ENCODE data around the gene ADGRG3.

The ADGRG3 gene, protein sequence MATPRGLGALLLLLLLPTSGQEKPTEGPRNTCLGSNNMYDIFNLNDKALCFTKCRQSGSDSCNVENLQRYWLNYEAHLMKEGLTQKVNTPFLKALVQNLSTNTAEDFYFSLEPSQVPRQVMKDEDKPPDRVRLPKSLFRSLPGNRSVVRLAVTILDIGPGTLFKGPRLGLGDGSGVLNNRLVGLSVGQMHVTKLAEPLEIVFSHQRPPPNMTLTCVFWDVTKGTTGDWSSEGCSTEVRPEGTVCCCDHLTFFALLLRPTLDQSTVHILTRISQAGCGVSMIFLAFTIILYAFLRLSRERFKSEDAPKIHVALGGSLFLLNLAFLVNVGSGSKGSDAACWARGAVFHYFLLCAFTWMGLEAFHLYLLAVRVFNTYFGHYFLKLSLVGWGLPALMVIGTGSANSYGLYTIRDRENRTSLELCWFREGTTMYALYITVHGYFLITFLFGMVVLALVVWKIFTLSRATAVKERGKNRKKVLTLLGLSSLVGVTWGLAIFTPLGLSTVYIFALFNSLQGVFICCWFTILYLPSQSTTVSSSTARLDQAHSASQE

DNA sequence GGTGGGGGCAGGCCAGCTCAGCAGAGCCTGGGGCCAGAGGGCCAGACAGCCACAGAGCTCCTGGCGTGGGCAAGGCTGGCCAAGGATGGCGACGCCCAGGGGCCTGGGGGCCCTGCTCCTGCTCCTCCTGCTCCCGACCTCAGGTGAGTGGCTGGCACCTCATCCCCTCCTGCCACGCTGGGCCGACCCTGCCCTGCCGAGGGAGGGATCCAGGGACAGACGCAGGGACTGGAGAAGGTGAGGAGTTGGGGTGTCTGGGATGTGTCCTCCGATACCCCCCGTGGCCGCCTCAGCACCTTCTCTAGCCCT, at the start of gene ADGRG3:
ADGRG3 (plus strand) TSS at position 44 of the 309 bp plus-strand sequence; CDS start at position 86, 42 bp downstream.
- no peak for DNase-seq

DNA sequence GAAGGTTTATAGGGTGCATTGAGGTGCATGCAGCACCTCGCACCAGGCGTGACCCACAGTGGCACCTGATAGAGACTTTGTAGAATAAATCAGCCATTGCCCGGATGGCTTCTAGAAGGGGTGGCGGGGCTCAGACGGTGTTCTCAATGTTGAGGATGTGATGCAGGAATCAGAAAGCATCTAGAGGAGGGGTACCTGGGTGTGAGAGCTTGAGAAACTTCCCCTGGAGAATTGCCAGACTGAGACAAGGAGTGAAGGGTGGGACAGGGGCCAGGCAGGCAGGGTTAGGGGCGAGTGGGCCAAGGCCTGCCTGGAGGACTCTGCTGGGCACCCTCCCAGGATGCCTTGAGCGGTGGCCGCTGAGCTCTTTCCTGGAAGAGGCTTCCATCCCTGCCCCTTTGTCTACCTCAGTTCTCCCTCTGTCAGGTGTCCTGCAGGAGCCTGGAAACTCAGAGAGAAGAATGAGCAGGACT, 48.9 kb upstream of the ADGRG3 start:
- no peak for DNase-seq

DNA sequence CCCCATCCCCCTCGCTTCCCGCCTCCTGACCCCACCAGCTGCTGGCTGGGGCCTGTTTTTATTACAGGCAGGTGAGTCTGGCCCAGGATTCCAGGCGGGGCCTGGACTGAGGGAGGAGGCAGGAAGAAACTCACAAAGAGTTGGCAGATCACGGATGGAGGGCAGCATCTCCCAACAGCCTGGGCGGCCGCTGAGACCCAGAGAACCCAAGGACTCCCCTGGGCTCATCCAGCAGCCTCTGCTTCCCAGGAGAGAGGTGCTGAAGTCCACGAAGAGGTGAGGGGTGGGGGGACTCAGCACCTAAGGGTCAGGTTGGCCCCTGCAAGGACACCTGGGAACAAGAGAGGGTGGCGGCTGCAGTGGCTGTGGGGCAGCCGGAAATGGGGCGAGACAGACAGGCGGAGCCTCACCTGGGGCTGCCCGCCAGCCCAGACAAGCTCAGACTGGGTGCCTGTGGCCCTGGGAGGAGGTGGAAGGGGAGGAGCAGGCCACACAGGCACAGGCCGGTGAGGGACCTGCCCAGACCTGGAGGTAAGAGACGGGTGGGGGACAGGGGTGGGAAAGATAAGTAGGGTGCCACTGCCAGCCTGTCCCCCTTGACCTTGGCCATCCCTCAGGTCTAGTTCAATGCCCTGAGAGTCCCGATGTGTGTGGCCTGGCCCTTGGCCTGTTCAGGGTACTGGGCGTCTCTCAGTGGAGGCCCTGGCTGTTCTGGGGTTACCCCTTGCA, 48.3 kb upstream of the ADGRG3 start:
- peak; percentile 58 for DNase-seq

DNA sequence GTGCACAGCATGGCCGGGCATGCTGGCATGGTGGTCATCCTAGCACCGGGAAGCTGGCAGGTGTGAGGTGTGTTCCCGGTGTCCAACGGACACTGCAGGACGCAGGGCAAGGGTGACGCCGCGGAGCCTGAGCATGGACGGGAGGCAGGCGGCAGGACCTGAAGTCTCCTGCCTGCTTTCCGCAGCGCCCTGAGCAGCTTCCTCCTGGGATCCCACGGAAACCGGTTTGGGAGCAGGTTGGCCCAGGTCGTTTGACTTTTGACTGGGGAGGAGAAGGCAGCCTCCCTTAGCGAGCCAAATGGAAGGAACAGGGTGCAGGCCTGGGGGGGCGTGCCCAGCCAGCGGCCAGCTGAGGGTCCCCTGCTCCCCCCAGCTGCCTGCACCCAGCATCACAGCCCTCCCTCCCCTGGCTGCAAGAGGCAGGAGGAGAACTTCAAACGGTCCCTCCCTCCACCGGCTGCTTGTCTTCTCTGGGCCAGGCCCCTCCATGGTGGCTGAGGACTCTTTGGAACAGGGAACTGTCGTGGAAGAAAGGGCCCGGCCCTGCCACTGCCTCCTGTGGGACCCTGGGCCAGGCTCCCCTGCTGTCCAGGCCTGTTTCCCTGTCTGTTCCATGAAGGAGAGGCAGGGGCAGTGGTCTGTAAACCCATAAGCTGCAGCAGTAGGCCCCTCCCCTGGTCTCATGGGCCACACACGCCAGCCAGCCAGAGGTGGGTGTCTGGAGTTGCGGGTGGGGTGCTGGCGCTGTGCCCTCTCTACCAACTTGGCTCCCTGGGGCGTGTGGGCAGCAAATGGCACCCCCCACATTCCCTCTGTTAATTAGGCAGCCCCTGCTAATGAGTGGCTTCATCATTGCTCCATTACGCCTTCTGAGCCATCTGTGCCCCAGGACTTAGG, 47.5 kb upstream of the ADGRG3 start:
- peak; percentile 19 for DNase-seq

DNA sequence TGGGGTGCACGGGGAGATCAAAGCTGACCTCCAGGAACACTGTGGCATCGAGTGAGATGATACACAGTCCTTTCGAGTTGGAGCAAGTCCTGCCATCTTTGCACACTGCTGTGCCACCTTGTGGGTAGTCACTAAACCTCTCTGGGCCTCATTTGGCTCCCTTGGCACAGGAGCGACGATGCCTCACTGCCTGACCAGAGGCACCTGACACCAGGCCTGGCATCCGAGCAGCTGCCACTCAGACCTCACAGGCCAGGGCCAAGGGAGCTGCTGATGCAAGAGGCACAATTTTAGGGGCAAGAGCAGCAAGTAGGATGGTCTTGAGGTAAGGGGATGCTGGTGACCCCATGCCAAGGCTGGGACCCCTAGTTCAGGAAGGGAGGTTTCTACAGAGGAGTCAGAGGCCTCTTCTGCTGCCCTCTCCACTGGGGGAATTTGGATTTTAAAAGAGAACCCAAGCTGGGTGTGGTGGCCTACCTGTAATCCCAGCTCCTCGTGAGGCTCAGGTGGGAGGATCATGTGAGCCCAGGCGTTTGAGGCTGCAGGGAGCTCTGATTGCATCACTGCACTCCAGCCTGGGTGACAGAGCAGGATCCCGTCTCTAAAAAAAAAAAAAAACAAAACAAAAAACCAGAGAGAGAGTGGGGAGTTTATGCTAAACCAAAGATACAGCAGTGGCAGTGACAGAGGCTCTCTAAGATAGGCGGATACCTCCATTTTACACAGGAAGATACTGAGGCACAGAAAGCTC, 46.4 kb upstream of the ADGRG3 start:
- no peak for DNase-seq

DNA sequence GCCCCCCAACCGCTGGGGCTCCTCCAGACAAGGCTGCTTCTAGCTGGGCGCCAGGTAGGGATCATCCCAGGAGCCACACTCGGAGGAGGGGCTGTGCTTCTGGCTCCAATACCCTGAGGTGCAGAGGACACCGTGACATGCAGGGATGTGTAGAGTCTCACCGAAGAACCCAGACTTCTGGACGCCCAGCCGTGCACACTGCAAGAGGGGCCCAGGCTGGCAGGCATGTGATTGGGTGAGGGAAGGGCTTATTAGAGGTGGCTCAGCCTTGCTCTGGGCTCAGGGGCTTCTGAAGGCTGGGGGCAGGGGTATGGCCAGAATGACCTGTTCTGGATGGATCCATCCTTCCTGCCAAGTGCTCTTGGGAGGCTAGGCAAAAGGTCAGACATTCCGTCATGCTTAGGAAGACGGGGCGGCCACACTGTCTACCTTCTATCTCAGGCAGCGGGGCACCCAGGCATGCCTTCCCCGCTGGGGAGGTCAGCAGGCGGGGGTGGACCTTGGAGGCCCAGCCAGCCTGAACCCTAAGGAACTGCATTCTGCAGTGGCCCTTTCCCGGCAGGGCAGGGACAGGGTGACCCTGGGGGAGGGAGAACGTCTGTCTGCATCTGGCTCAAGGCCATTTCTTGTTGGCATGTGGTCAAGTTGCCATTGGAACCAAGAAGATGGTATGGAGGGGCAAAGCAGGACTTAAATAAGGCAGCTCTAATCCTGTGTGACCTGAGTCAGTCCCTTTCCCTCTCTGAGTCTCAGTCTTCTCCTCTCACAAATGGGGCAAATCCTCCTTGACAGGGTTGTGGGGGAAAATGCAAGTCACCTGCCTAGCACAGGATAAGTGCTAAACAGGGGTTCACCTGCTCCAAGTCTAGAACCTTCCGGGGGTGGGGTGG, 45.5 kb upstream of the ADGRG3 start:
- DNase-seq = no peak

DNA sequence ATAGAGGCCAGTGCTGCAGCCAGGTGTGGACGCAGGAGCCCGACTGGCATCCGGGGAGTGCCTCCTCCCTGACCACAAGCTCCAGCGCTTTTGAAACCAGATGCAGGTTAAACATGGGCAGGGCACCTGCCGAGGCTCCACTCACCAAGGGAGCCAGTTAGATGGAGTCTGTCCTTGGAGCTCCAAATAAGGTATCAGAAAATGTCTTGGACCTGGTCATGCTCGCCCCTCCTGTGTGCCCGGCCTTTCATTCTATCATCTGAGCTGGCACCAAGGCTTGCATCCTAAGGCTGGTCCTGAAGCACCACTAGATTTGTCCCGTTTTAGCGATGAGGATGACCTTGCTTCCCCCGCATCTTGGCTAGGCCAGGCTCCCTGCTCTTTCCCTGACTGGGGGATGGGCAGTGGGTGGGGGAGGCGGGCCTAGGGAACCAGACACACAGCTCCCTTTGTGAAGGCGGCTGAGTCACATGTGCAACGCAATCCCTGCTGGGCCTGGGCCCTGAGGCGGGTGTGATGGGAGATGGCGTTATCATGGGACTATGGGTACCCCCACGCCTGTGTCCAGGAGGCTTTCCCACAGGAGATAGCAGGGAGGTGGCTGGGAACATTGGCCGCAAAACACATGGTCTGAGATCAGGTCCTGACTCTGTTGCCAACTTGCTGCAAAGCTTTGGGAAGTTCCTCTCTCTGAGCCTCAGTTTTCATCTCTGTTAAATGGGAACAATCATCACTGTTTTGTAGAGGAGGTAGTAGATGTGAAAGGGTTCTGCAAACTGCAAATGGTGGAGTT, 44.7 kb upstream of the ADGRG3 start:
- DNase-seq = no peak

DNA sequence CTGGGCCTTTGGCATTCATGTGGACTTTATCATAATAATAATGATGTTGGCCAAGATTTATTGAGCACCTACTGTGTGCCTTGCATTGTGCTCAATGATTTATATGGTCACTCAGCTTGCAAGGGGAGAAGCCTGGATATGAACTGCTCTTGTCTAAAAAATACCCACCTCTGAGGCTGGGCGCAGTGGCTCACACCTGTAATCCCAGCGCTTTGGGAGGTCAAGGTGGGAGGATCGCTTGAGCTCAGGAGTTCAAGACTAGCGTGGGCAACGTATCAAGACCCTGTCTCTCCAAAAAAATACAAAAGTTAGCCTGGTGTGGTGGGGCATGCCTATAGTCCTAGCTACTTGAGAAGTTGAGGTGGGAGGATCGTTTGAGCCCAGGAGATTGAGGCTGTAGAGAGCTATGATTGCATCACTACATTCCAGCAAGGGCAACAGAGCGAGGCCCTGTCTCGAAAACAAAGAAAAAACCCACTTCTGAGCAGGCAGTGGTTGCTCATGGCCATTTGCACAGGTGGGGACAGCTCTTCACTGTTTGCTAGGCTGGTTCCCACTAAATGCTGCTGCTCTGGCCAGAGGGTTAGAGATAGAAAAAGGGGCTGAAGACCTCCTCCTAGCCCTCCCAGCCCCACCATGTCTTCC, 43.9 kb upstream of the ADGRG3 start:
- no peak for DNase-seq

DNA sequence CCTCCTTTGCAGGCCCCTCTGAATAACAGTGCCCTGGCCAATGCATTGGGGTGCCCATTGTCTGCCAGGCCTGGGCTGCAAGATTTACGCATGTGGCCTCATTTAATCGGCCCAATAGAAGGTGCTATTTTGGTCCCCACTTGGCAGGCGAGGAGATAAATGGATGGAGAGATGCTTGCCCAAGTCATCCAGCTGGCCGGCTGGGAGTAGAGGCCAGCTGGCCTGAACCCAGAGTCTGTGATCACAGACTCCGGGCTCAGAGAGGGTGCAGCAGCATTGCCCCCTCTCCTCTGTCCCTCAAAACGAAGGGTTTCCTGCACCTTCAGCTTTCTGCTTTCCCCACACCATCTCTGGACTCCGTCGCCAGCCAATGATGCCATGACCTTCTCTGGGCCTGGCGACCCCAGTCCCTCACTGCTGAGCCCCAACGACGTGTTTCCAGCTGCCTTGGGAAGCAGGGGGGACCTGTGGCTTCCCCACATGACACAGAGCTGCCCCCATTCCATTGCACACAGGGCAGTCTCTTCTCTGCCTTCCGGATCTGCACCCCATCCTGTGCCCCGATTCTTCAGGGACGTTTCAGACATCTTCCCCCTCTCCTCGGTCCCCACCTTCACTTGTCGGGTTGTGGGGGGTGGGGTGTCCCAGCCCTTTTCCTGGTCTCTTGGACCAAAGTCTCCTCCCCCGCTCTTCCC, 43.2 kb upstream of the ADGRG3 start:
- no peak for DNase-seq

DNA sequence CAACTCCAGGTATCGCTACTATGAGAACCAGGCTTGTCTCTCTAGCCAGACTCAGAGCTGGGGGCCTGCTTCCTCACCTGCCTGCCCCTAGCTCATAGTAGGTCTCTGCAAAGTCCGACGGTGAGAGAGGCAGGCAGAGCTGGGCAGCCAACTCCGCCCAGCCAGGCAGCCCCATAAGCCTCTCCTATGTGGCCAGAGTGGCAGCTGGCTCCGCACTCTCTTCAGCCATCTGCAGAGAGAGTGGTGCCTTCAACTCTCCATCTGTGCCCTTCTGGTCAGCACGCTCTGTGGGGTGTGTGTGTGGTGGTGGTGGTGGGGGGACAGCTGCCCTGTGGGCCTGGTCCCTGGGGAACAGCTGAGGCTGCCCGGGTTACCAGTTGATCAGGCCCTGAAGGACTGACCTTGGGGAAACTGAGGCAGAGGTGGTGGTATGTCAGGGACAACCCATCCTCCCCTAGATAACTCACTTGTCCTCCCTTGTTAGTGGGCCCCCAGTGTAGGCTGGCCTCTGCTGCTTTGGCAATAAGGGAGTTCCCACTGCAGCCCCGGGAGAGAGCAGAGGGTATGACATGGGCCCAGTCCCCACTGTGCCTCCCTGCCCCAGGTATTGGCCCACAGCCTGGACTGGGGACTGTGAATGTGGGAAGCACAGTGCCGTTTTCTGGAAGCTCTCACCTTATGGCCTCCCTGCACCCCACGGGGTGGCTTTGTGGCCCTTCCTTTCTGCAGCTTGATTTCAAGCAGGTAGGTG, 41.5 kb upstream of the ADGRG3 start:
- DNase-seq = no peak

DNA sequence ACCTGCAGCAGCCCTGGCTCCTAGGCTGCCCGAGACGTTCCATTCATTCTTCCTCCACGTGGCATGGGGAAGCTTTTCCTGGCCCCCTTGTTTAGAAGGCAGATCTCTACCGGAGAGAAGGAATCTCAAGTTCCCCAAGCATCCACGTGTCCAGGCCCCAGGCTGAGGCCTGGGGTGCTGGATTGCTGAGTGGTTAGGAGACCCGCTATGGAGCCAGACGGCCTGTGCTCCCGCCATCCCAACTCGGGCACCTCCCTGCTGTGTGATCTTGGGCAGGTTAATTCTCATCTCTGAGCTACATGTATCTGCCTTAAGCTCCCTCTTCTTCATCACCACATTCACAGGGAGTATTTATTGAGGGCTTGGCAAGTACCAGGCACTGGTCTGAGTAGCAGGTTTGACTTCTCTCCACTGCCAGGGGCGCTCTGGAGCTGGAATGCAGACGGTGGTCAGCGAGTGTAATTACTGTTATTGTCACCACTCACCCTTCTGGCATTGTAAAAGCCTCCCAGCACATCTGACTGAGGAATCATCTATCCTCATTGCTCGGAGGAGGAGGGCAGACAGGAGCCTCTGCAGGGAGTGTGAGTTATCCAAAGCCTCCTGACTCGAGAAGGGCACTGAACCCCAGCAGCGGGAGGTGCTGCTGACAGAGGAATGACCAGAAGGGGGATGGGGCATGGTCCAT, 40.8 kb upstream of the ADGRG3 start:
- no peak for DNase-seq

DNA sequence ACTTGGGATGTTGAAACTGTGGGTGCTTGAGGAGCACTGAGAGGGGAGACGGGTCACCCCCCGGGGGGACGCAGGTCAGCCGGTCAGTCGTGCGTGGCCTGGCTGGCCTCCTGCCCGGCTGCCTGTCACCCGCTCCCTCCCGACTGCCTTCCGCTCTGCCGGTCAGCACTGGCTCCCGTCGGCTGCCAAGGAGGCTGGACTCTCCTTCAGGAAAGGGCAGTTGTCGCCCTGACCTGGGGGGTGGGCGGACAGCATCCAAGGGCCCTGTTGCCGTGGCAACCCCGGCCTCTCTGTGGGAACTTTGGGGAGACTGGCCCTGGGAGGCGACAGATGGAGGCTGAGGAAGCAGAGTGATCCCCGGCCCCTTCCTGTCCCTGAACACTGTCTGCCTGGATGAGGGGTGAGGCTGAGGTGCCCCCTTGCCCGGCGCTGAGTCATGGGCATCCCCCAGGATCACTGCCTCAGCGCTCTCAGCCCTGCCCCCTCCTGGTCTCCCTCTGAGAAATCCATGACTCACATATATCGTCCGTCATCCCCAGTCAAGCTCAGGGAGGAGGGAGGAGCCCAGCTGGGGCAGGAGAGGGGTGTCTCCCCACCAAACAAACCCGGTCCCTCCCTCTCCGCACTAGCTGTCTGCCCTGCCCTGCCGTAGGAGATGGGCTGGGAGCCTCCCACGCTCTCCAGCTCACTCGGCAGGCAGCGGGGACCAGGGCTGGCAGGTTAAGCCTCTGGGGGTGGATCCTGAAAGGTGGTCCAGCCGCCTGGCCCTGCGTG, 39.9 kb upstream of the ADGRG3 start, which contains the start of gene ADGRG1:
ADGRG1 (plus strand) TSS at position 623 of the 774 bp plus-strand sequence. CDS start 21,658 bp downstream, outside the sequence.
- DNase-seq = no peak

DNA sequence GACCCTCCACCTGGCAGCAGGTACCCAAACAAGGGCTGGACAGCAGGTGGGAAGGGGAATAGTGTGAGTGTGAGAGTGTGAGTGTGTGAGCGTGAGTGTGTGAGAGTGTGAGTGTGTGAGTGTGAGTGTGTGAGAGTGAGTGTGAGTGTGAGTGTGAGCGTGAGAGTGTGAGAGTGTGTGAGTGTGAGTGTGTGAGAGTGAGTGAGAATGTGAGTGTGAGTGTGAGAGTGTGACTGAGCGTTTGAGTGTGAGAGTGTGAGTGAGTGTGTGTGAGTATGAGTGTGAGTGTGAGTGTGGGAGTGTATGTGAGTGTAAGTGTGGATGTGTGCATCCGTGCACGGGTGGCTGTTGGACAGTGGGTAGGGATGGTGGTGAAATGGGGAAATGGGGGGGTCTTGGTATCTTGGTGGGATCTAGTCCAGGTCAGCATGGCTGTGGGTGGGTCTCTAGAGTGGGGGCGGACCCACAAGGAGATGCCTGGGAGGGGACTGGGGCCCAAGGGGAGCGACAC, 39.3 kb upstream of the ADGRG3 start:
- DNase-seq = no peak

DNA sequence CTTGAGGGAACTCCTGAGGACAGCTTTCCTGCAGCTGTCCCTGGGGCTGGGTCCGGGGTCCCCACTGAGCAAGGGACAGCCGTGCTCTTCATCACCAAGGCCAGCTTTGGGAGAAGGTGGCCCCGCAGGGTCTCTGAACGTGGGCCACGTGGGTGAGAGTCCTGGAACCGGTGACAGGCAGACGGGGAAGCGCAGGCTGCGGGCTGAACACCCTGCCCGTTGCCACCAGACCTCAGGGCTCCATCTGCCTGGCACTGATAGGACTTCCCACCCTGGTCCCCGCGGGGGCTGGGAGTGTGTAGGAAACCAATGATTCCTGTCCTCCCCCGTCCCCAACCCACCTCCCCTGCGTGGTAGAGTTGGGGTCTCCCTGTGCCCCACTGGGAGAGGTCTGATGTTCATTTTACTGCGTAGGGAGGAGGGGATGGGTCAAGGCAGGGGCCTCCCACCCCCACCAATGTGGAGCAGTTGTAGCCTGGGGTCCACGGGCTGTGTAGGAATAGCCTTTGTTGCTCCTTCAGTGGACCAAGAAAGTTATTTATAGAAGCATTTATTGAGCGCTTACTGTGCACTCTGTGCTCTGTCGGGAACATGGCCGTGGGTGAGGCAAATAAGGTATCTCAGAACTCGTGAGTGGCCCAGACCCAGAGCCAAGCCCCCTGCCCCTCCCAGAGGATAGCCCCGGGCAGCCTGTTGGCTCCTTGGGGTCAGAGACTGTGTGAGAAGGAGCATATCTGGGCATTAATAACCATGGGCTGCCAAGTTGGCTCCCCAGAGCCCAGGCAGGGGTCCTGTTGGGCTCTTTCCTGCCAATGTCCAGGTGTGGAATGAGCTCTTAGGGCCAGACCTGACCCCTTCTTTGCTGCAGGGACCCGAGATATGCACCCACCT, 38.3 kb upstream of the ADGRG3 start:
- no peak for DNase-seq

DNA sequence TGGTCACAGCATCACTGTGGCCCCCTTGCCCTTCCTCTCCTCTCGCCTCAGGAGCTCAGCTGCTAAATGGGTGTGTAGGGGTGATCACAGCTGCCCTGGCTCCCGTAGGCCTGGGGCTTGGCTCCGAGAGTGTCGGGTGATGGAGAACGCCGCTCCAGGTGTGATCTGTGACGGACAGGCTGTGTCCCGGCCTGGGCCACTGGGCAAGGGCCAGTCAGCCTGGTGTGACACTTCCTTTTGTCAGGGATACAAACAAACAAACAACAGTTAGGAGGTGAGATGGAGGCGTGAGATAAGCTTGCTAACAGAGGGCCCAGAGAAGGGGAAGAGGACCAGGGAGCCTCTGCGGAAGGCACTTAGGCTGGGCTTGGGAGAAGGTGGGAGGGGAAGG, 37.7 kb upstream of the ADGRG3 start:
- no peak for DNase-seq
